Ovary (tissue), 3 donors: ENCODE results near the gene ASAH2.

Source experiments
- POLR2A ChIP-seq: fragments of 450-650 bp; IDR thresholded peaks from one replicate; pipeline ENCODE4 v1.6.1; 2017; ENCODE audit warnings: antibody characterized with exemption, mild to moderate bottlenecking, moderate library complexity
- TF ChIP-seq, protein P1 (sequence below), 3 donors: fragments of 450-650 bp in 2 of 3; fragments of 200-600 bp in 1 of 3; IDR thresholded peaks; one replicate each; pipeline versions ENCODE4 v1.5.1 to v1.8.0; 2016 to 2022; ENCODE audit warnings: antibody characterized with exemption in 3 of 3, mild to moderate bottlenecking in 1 of 3
- donor health status: DM: no; HTN: no; CAD: no.

DNA sequence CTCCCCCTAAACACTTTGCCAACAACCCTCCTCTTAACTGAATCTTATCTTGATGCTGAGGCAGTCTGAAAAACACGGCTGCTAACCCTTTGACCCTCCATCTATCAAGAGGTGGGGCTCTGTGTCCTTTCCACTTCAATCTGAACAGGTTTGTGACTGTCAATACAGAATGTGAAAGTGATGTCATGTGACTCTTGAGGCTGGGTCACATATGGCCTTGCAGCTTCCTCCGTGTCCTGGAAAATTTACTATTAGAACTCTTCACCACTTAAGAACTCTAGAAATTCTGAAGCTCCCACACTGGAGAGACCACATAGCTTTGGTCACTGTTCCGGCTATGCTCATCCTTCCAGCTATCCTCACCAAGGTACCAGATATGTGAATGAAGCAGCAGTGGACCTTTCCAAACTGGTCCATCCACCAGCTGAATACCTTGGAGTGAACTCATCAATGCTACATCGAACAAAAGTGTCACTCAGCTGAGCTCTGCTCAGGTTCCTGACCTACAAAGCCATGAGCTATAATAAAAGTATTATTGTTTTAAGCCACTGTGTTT, 30.7 kb upstream of the ASAH2 start:
- no peak for TF ChIP-seq POLR2A
- TF ChIP-seq, protein P1, sequence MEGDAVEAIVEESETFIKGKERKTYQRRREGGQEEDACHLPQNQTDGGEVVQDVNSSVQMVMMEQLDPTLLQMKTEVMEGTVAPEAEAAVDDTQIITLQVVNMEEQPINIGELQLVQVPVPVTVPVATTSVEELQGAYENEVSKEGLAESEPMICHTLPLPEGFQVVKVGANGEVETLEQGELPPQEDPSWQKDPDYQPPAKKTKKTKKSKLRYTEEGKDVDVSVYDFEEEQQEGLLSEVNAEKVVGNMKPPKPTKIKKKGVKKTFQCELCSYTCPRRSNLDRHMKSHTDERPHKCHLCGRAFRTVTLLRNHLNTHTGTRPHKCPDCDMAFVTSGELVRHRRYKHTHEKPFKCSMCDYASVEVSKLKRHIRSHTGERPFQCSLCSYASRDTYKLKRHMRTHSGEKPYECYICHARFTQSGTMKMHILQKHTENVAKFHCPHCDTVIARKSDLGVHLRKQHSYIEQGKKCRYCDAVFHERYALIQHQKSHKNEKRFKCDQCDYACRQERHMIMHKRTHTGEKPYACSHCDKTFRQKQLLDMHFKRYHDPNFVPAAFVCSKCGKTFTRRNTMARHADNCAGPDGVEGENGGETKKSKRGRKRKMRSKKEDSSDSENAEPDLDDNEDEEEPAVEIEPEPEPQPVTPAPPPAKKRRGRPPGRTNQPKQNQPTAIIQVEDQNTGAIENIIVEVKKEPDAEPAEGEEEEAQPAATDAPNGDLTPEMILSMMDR (IDR thresholded peaks at IDR 0.05): no peak
